Mesothelial cell of epicardium (in vitro differentiated cells): ENCODE data around the gene MT1M. TPM values are rescaled to one million over a fixed set of nuclear protein-coding genes. Genes with fewer than 3 reads are reported as not detected.

Source experiments
- DNase-seq, 2 experiments: peaks; one replicate each; pipeline ENCODE4 v3.0.0; 2021; ENCODE audit warnings: low spot score in 2 of 2; ENCODE audit not compliant: unreplicated experiment in 2 of 2
- H3K27ac Mint-ChIP-seq: 2 replicates; pipeline ENCODE4 v1.8.0; 2021; ENCODE audit warnings: mixed read lengths
- H3K27me3 Mint-ChIP-seq: 2 replicates; pipeline ENCODE4 v1.8.0; 2021; ENCODE audit warnings: low read depth, mixed read lengths
- H3K36me3 Mint-ChIP-seq: 2 replicates; pipeline ENCODE4 v1.8.0; 2021; ENCODE audit warnings: mixed read lengths
- H3K4me1 Mint-ChIP-seq: 2 replicates; pipeline ENCODE4 v1.8.0; 2021; ENCODE audit warnings: mixed read lengths
- H3K4me3 Mint-ChIP-seq: 2 replicates; pipeline ENCODE4 v1.8.0; 2021; ENCODE audit warnings: mild to moderate bottlenecking, moderate library complexity, mixed read lengths
- H3K9me3 Mint-ChIP-seq: 2 replicates; pipeline ENCODE4 v1.8.0; 2021; ENCODE audit warnings: mixed read lengths
- CTCF ChIP-seq: fragments of 200-600 bp; sonication (generic); IDR thresholded peaks from one replicate; pipeline ENCODE4 v1.5.0; 2021; ENCODE audit warnings: antibody characterized with exemption; ENCODE audit not compliant: unreplicated experiment
- total RNA-seq: library from RNA; stranded (reverse); gene quantifications from 3 replicates; pipeline ENCODE4 v1.2.1, GENCODE V29; 2021

Gene MT1M
- total RNA-seq, 1 donor from 2014 or later, result not detected

- DNase-seq, result no peak
- Mint-ChIP-seq H3K27ac (no peak overlapping the region), H3K36me3 (no peaks in the 10 kb centered on the region), H3K4me1 (peaks cover 19% of the 10 kb centered on the region), H3K9me3 (no peaks in the 10 kb centered on the region), H3K4me3 (no peak overlapping the region), H3K27me3 (peaks cover 58% of the 10 kb centered on the region)
- TF ChIP-seq CTCF, result no peak
Observed at GRCh38 chr16:56614549-56614991, 17.9 kb upstream of the MT1M start.

GRCh38 chr16:56615353-56615752 lies 17.1 kb upstream of the MT1M start:
- H3K4me1 Mint-ChIP-seq, result peaks cover 13% of the 10 kb centered on the region
- H3K27ac Mint-ChIP-seq, result no peak overlapping the region
- no peaks in the 10 kb centered on the region for H3K9me3 Mint-ChIP-seq
- no peaks in the 10 kb centered on the region for H3K36me3 Mint-ChIP-seq
- DNase-seq, result no peak
- H3K4me3 Mint-ChIP-seq, result no peak overlapping the region
- peaks cover 60% of the 10 kb centered on the region for H3K27me3 Mint-ChIP-seq
- no peak for TF ChIP-seq CTCF

GRCh38 chr16:56616608-56617211 lies 15.7 kb upstream of the MT1M start:
- Mint-ChIP-seq H3K4me1 (peaks cover 8% of the 10 kb centered on the region), H3K9me3 (no peaks in the 10 kb centered on the region), H3K36me3 (no peaks in the 10 kb centered on the region), H3K27me3 (peaks cover 64% of the 10 kb centered on the region), H3K27ac (no peak overlapping the region), H3K4me3 (peak overlapping the region; percentile 65)
- no peak for TF ChIP-seq CTCF
- no peak for DNase-seq

- peak in 1 of 2 experiments; percentile 58 for DNase-seq
- Mint-ChIP-seq H3K4me3 (peak overlapping the region; percentile 65), H3K27ac (no peak overlapping the region), H3K36me3 (no peaks in the 10 kb centered on the region), H3K4me1 (peaks cover 10% of the 10 kb centered on the region), H3K9me3 (no peaks in the 10 kb centered on the region), H3K27me3 (peaks cover 67% of the 10 kb centered on the region)
- no peak for TF ChIP-seq CTCF
Observed at GRCh38 chr16:56617212-56618085, 15.0 kb upstream of the MT1M start.

- no peaks in the 10 kb centered on the region for H3K9me3 Mint-ChIP-seq
Observed at GRCh38 chr16:56618138-56618537, 14.3 kb upstream of the MT1M start.

More at GRCh38 chr16:56618138-56618537, 14.3 kb upstream of the MT1M start:
- Mint-ChIP-seq H3K27ac (no peak overlapping the region), H3K27me3 (peaks cover 74% of the 10 kb centered on the region), H3K4me1 (peaks cover 10% of the 10 kb centered on the region), H3K36me3 (no peaks in the 10 kb centered on the region), H3K4me3 (no peak overlapping the region)
- TF ChIP-seq CTCF, result no peak
- DNase-seq, result no peak
